IMR-90 (cell line): ENCODE data around the gene MT1X. TPM values are rescaled to one million over a fixed set of nuclear protein-coding genes. Genes with fewer than 3 reads are reported as not detected.

ENCODE experiments used
- ATAC-seq: fragments of 200-7000 bp; cut with Tn5 transposase; 2 replicates; pipeline ENCODE4 v1.9.1; 2020; ENCODE audit warnings: low read depth, mild to moderate bottlenecking, moderate library complexity
- BruUV-seq: library from RNA; stranded (reverse); fragments of 400-500 nt; replicated peaks from 2 replicates; lab custom pipeline; 2021; lab: Mats Ljungman, UMichigan
- CTCF ChIA-PET: fragments of 300-600 bp; formaldehyde crosslinking; extraction: SDS; loops from one replicate; lab custom pipeline; 2021; ENCODE audit warnings: antibody characterized with exemption; lab: Yijun Ruan, JAX
- POLR2A ChIA-PET: fragments of 300-600 bp; sonication (Branson Sonifier 250); formaldehyde crosslinking; loops from one replicate; lab custom pipeline; 2022; ENCODE audit warnings: antibody characterized with exemption; ENCODE audit not compliant: unreplicated experiment; lab: Charles Lee
- DNase-seq: peaks from one replicate; pipeline ENCODE4 v3.0.0; 2013
- H2AFZ ChIP-seq: replicated peaks from 2 replicates; pipeline ENCODE3; 2013; ENCODE audit warnings: low read length, mild to moderate bottlenecking; ENCODE audit not compliant: poor library complexity
- H2AK5ac ChIP-seq: 2 replicates; pipeline ENCODE4 v1.6.1; 2013; ENCODE audit warnings: low read depth, low read length, inconsistent platforms
- H2AK9ac ChIP-seq: replicated peaks from 2 replicates; pipeline ENCODE3; 2013; ENCODE audit warnings: mild to moderate bottlenecking, low read depth, low read length, moderate library complexity; ENCODE audit not compliant: poor library complexity
- H2BK120ac ChIP-seq: 2 replicates; pipeline ENCODE4 v1.6.1; 2013; ENCODE audit warnings: low read depth, low read length, inconsistent platforms
- H2BK15ac ChIP-seq: 3 replicates; pipeline ENCODE4 v1.6.1; 2013; ENCODE audit warnings: low read depth, low read length, inconsistent platforms
- H2BK20ac ChIP-seq: 2 replicates; pipeline ENCODE4 v1.6.1; 2013; ENCODE audit warnings: low read depth, mild to moderate bottlenecking, inconsistent platforms, low read length, moderate library complexity
- H2BK5ac ChIP-seq: 2 replicates; pipeline ENCODE4 v1.6.1; 2013; ENCODE audit warnings: mild to moderate bottlenecking, low read depth, low read length, inconsistent platforms; ENCODE audit not compliant: poor library complexity, severe bottlenecking
- H3K14ac ChIP-seq: replicated peaks from 2 replicates; pipeline ENCODE4 v1.6.1; 2013; ENCODE audit warnings: low read depth, low read length, inconsistent platforms
- H3K18ac ChIP-seq: 2 replicates; pipeline ENCODE4 v1.6.1; 2013; ENCODE audit warnings: low read depth, low read length, control low read depth
- H3K23ac ChIP-seq: 2 replicates; pipeline ENCODE4 v1.6.1; 2013; ENCODE audit warnings: low read depth, low read length, inconsistent platforms
- H3K27ac ChIP-seq: 2 replicates; pipeline ENCODE4 v1.5.1; 2013; ENCODE audit warnings: mild to moderate bottlenecking, control low read depth, low read length; ENCODE audit not compliant: insufficient read depth
- H3K27me3 ChIP-seq: 2 replicates; pipeline ENCODE4 v1.6.1; 2013; ENCODE audit warnings: low read length; ENCODE audit not compliant: control insufficient read depth, insufficient read depth
- H3K36me3 ChIP-seq: 2 replicates; pipeline ENCODE4 v1.6.1; 2013; ENCODE audit warnings: low read length, mixed read lengths; ENCODE audit not compliant: control insufficient read depth, insufficient read depth
- H3K4ac ChIP-seq: 2 replicates; pipeline ENCODE4 v1.6.1; 2013; ENCODE audit warnings: low read depth, low read length, inconsistent platforms
- H3K4me1 ChIP-seq: 2 replicates; pipeline ENCODE4 v1.6.1; 2013; ENCODE audit warnings: low read length, mixed read lengths; ENCODE audit not compliant: control insufficient read depth, insufficient read depth
- H3K4me2 ChIP-seq: 2 replicates; pipeline ENCODE4 v1.6.1; 2013; ENCODE audit warnings: low read depth, mild to moderate bottlenecking, control low read depth, low read length, moderate library complexity
- H3K4me3 ChIP-seq: 2 replicates; pipeline ENCODE4 v1.5.1; 2013; ENCODE audit warnings: low read depth, mild to moderate bottlenecking, control low read depth, low read length, moderate library complexity; ENCODE audit not compliant: insufficient read depth
- H3K56ac ChIP-seq: 2 replicates; pipeline ENCODE4 v1.6.1; 2013; ENCODE audit warnings: low read length, inconsistent platforms; ENCODE audit not compliant: insufficient read depth; ENCODE audit errors: extremely low read depth
- H3K79me1 ChIP-seq, 2 experiments: 2 replicates each; pipeline ENCODE4 v1.6.1; 2013; ENCODE audit warnings: low read length in 2 of 2, inconsistent platforms in 1 of 2, low read depth in 1 of 2
- H3K9ac ChIP-seq: 2 replicates; pipeline ENCODE4 v1.6.1; 2013; ENCODE audit warnings: low read depth, low read length, control low read depth
- H3K9me1 ChIP-seq: 2 replicates; pipeline ENCODE4 v1.6.1; 2013; ENCODE audit warnings: low read length, inconsistent platforms; ENCODE audit not compliant: insufficient read depth
- H3K9me3 ChIP-seq: 2 replicates; pipeline ENCODE4 v1.6.1; 2013; ENCODE audit warnings: low read length; ENCODE audit not compliant: control insufficient read depth, insufficient read depth
- H4K20me1 ChIP-seq: 2 replicates; pipeline ENCODE4 v1.6.1; 2013; ENCODE audit warnings: low read length, inconsistent platforms; ENCODE audit not compliant: insufficient read depth
- H4K5ac ChIP-seq: 2 replicates; pipeline ENCODE4 v1.6.1; 2013; ENCODE audit warnings: mild to moderate bottlenecking, low read depth, low read length, control low read depth
- H4K8ac ChIP-seq, 2 experiments: 2 replicates each; pipeline ENCODE4 v1.6.1; 2013; ENCODE audit warnings: low read depth in 2 of 2, low read length in 2 of 2, control low read depth in 1 of 2, inconsistent platforms in 1 of 2
- H4K91ac ChIP-seq: 2 replicates; pipeline ENCODE4 v1.6.1; 2013; ENCODE audit warnings: low read depth, low read length, inconsistent platforms; ENCODE audit not compliant: insufficient read depth
- BHLHE40 ChIP-seq: fragments of 150-350 bp; IDR thresholded peaks from 2 replicates; pipeline ENCODE4 v1.6.1; 2016; ENCODE audit warnings: mild to moderate bottlenecking, low read depth, low read length
- CEBPB ChIP-seq: IDR thresholded peaks from 2 replicates; pipeline ENCODE4 v1.6.1; 2012; ENCODE audit warnings: low read depth, low read length, improper control_type of control experiment
- CHD1 ChIP-seq: IDR thresholded peaks from 2 replicates; pipeline ENCODE4 v1.6.1; 2012; ENCODE audit warnings: low read depth, low read length, improper control_type of control experiment
- CTCF ChIP-seq: conservative IDR thresholded peaks from 2 replicates; pipeline ENCODE4 v1.5.1; 2012; ENCODE audit warnings: mild to moderate bottlenecking, low read depth, low read length, improper control_type of control experiment
- ELK1 ChIP-seq: fragments of 150-350 bp; IDR thresholded peaks from 2 replicates; pipeline ENCODE4 v1.6.1; 2016; ENCODE audit warnings: low read depth, mild to moderate bottlenecking, low read length, moderate library complexity, borderline replicate concordance
- FOS ChIP-seq: fragments of 150-350 bp; IDR thresholded peaks from 2 replicates; pipeline ENCODE4 v1.6.1; 2016; ENCODE audit warnings: low read depth, low read length
- MAFK ChIP-seq: IDR thresholded peaks from 2 replicates; pipeline ENCODE4 v1.6.1; 2012; ENCODE audit warnings: low read depth, low read length, improper control_type of control experiment
- MAZ ChIP-seq: IDR thresholded peaks from 2 replicates; pipeline ENCODE4 v1.6.1; 2012; ENCODE audit warnings: low read depth, mild to moderate bottlenecking, low read length, improper control_type of control experiment, moderate library complexity, borderline replicate concordance
- MXI1 ChIP-seq: IDR thresholded peaks from 2 replicates; pipeline ENCODE4 v1.6.1; 2012; ENCODE audit warnings: low read depth, mild to moderate bottlenecking, low read length, moderate library complexity, borderline replicate concordance
- NFE2L2 ChIP-seq: fragments of 150-350 bp; IDR thresholded peaks from 2 replicates; pipeline ENCODE4 v1.6.1; 2016; ENCODE audit warnings: low read depth, mild to moderate bottlenecking, low read length
- POLR2A ChIP-seq: IDR thresholded peaks from 2 replicates; pipeline ENCODE4 v1.6.1; 2012; ENCODE audit warnings: mild to moderate bottlenecking, low read depth, low read length
- RAD21 ChIP-seq: IDR thresholded peaks from 2 replicates; pipeline ENCODE4 v1.6.1; 2012; ENCODE audit warnings: low read length, improper control_type of control experiment
- RCOR1 ChIP-seq: IDR thresholded peaks from 2 replicates; pipeline ENCODE4 v1.6.1; 2012; ENCODE audit warnings: mild to moderate bottlenecking, low read length, improper control_type of control experiment; ENCODE audit not compliant: insufficient replicate concordance
- RFX5 ChIP-seq: IDR thresholded peaks from 2 replicates; pipeline ENCODE4 v1.8.0; 2012; ENCODE audit warnings: low read depth, mild to moderate bottlenecking, low read length, moderate library complexity
- SMC3 ChIP-seq: fragments of 150-350 bp; IDR thresholded peaks from 2 replicates; pipeline ENCODE4 v1.6.1; 2016; ENCODE audit warnings: low read depth, mild to moderate bottlenecking, antibody characterized with exemption, low read length, moderate library complexity
- USF2 ChIP-seq: fragments of 150-350 bp; IDR thresholded peaks from 2 replicates; pipeline ENCODE4 v1.6.1; 2017; ENCODE audit warnings: mild to moderate bottlenecking, antibody characterized with exemption, low read length, low read depth
- WGBS, 2 experiments: methylation state at CpG; one replicate each; pipeline versions ENCODE4 v1.1.5 to v1.1.7; 2013; ENCODE audit warnings: missing lambda C conversion rate in 2 of 2; ENCODE audit not compliant: insufficient read length in 1 of 2; ENCODE audit errors: extremely low coverage in 2 of 2; 5-methylcytosine and 5-hydroxymethylcytosine counted together
- dilution Hi-C: fragments of 300-500 bp; cut with HindIII; formaldehyde crosslinking; loops from one replicate; pipeline ENCODE4 v1.14.3; 2018; ENCODE audit warnings: low sequenced_read_pairs; ENCODE audit not compliant: unreplicated experiment
- in situ Hi-C: fragments of 300-500 bp; cut with MboI; formaldehyde crosslinking; loops from 3 replicates; pipeline ENCODE4 v1.14.3; 2019; ENCODE audit warnings: low sequenced_read_pairs, inconsistent platforms, mixed read lengths
- intact Hi-C: fragments of 100-400 bp; cut with micrococcal nuclease; formaldehyde crosslinking; loops from 2 replicates; pipeline ENCODE4 v1.10.0; 2022
- polyA plus RNA-seq, 3 experiments: library from polyadenylated mRNA; depleted of rRNA; stranded (reverse); fragments of >200 nt; gene quantifications; 2 replicates each; pipeline ENCODE4 v1.2.3, GENCODE V29; 2012; ENCODE audit warnings: low replicate concordance in 1 of 3
- total RNA-seq: library from RNA; depleted of rRNA; stranded (reverse); fragments of >200 nt; gene quantifications from 2 replicates; pipeline ENCODE4 v1.2.3, GENCODE V29; 2012

MT1X gene
- total and polyA plus RNA-seq, 2 of the 4 experiments (the other 2 are of a cell fraction) = 5.6 to 170 TPM

GRCh38 chr16:56710181-56710737 lies 28.0 kb downstream of the MT1X start:
- ATAC-seq (no peak), DNase-seq (no peak)
- Histone ChIP-seq H3K79me1 (no peaks in the 10 kb centered on the region), H2BK120ac (no peak overlapping the region), H2BK20ac (no peak overlapping the region), H3K4ac (no peak overlapping the region), H3K56ac (no peak overlapping the region), H2AK5ac (no peak overlapping the region), H2BK5ac (no peak overlapping the region), H3K4me1 (no peaks in the 10 kb centered on the region), H3K9me3 (no peaks in the 10 kb centered on the region), H4K5ac (no peak overlapping the region), H2BK15ac (no peak overlapping the region), H2AFZ (peak overlapping the region; percentile 33), H3K27me3 (peaks cover 20% of the 10 kb centered on the region), H3K18ac (no peak overlapping the region), H3K4me3 (no peak overlapping the region), H3K27ac (no peak overlapping the region), H4K91ac (no peak overlapping the region), H3K4me2 (no peak overlapping the region), H4K8ac (no peak overlapping the region), H3K23ac (no peak overlapping the region), H3K9me1 (no peaks in the 10 kb centered on the region), H3K9ac (no peak overlapping the region), H3K14ac (no peak overlapping the region), H4K20me1 (no peaks in the 10 kb centered on the region), H2AK9ac (no peak overlapping the region), H3K36me3 (no peaks in the 10 kb centered on the region)
- CTCF ChIA-PET = no interaction called here
- dilution Hi-C loops = no loop called here
- WGBS, 2 experiments = no CpG with 5 or more reads among the region's 3 CpGs
- TF ChIP-seq SMC3 (no peak), BHLHE40 (no peak), RCOR1 (no peak), RFX5 (no peak), MAFK (no peak), POLR2A (no peak), CEBPB (no peak), CTCF (no peak), NFE2L2 (no peak), ELK1 (no peak), FOS (no peak), RAD21 (no peak), MAZ (no peak), CHD1 (no peak), USF2 (no peak), MXI1 (no peak)
- in situ Hi-C loops = loop anchor here (25.0 kb wide), 1 partner anchor 773 kb away; no protein-coding TSS in a partner anchor
- POLR2A ChIA-PET = no interaction called here
- no TSS peak for BruUV-seq
- intact Hi-C loops = no loop called here
